ENCODE measurements around the gene PLEKHH2.

The PLEKHH2 gene

DNA sequence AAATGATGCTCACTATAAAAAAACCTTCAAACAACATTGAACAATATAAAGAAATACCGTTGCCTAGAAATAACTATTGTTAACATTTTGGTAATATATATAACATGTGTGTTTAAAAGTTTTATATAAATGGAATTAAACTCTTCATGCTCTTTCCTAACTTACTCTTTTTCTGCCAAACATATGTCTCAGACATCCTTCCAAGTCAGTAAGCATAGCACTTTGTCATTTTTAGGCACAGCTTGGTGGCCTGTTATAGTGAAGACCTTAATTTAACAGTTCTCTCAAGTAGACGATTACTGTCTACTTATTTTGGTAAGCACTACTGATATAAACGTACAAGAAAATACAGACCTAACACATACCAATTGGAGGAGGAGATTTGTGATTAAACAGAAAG lies 177.7 kb downstream of the PLEKHH2 start:
- TF ChIP-seq CTCF (IDR thresholded peaks at IDR 0.05) = no peak
